Esophagus (tissue), 2 donors: Measurements from ENCODE around the gene OAF. TPM values are rescaled to one million over a fixed set of nuclear protein-coding genes. Genes with fewer than 3 reads are reported as not detected.
A peak's percentile ranks its signal among the peaks of the same experiment; 100 is the strongest.

Source experiments
- H3K27ac ChIP-seq, 2 donors: one replicate each; pipeline ENCODE4 v1.5.1; 2013; ENCODE audit warnings: low read depth in 2 of 2, mild to moderate bottlenecking in 2 of 2, inconsistent platforms in 1 of 2, low read length in 1 of 2, moderate library complexity in 1 of 2
- H3K27me3 ChIP-seq, 2 donors: one replicate each; pipeline ENCODE4 v1.6.1; 2013; ENCODE audit warnings: low read length in 2 of 2, control low read depth in 1 of 2, mild to moderate bottlenecking in 1 of 2; ENCODE audit not compliant: insufficient read depth in 2 of 2, control insufficient read depth in 1 of 2
- H3K36me3 ChIP-seq, 2 donors: one replicate each; pipeline ENCODE4 v1.6.1; 2013; ENCODE audit warnings: low read length in 1 of 2; ENCODE audit not compliant: control insufficient read depth in 2 of 2, insufficient read depth in 2 of 2
- H3K4me1 ChIP-seq, 2 donors: one replicate each; pipeline ENCODE4 v1.6.1; 2013; ENCODE audit warnings: low read length in 1 of 2; ENCODE audit not compliant: control insufficient read depth in 2 of 2, insufficient read depth in 2 of 2
- H3K4me3 ChIP-seq, 2 donors: one replicate each; pipeline ENCODE4 v1.5.1; 2013; ENCODE audit warnings: low read length in 2 of 2, mild to moderate bottlenecking in 2 of 2, low read depth in 1 of 2, moderate library complexity in 1 of 2
- H3K9me3 ChIP-seq, 2 donors: one replicate each; pipeline ENCODE4 v1.6.1; 2013; ENCODE audit warnings: mild to moderate bottlenecking in 2 of 2, low read depth in 1 of 2, low read length in 1 of 2, moderate library complexity in 1 of 2; ENCODE audit not compliant: control insufficient read depth in 2 of 2, insufficient read depth in 1 of 2
- WGBS, 2 donors: extraction: QIAGEN DNeasy Blood & Tissue Kit; methylation state at CpG; one replicate each; pipeline ENCODE4 v1.1.7; 2013; 5-methylcytosine and 5-hydroxymethylcytosine counted together
- polyA plus RNA-seq, 2 donors: library from polyadenylated mRNA; stranded (reverse); fragments of 200-250 nt; gene quantifications; one replicate each; pipeline ENCODE4 v1.2.3, GENCODE V29; 2013
- donor health status: healthy with polysubstance abuse.
- donor health status: Bipolar disorder and iron deficiency.

The OAF gene
- polyA plus RNA-seq, 2 donors, result 7.2 to 8.4 TPM

GRCh38 chr11:120182790-120183491 is 27.9 kb upstream of the OAF start:
- no peaks in the 10 kb centered on the region for H3K9me3 ChIP-seq
- 71 to 79% methylated on average over 5 of the region's 5 CpGs for WGBS, 2 donors
- H3K36me3 ChIP-seq, result no peaks in the 10 kb centered on the region
- no peak overlapping the region for H3K27ac ChIP-seq
- no peaks in the 10 kb centered on the region for H3K27me3 ChIP-seq
- no peak overlapping the region for H3K4me3 ChIP-seq
- H3K4me1 ChIP-seq, result peaks cover 5 to 12% of the 10 kb centered on the region in 2 donors

DNA sequence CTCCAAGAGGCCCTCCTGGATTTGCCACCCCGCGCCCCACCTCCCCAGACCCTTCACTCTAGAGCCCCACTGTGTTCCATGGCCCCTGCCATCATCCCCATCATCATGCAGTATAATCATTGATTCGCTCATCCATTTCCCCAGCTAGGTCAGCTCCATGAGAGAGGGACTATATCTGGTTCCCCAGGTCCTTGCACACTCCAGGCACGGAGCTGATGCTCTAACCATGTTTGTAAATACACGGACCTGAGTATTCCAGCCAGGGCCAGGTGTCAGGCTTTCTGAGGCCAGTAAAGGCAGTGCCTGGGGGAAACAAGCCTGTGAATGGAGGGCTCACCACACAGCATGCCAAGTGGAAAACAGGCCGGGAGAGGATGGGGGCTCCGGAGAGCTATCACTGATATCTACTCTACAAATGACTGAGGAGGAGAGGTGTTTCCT is 27.1 kb upstream of the OAF start:
- Histone ChIP-seq H3K36me3 (no peaks in the 10 kb centered on the region), H3K27ac (peak overlapping the region; percentile 16 to 42), H3K4me3 (no peak overlapping the region), H3K27me3 (no peaks in the 10 kb centered on the region), H3K9me3 (no peaks in the 10 kb centered on the region), H3K4me1 (peaks cover 5 to 12% of the 10 kb centered on the region in 2 donors)
- 77 to 82% methylated on average over 7 of the region's 7 CpGs for WGBS, 2 donors

- peaks cover 5 to 12% of the 10 kb centered on the region in 2 donors for H3K4me1 ChIP-seq
- WGBS, 2 donors, result 62 to 71% methylated on average over 11 of the region's 11 CpGs
These were observed 26.4 kb upstream of the OAF start for GRCh38 chr11:120184371-120184945.

DNA sequence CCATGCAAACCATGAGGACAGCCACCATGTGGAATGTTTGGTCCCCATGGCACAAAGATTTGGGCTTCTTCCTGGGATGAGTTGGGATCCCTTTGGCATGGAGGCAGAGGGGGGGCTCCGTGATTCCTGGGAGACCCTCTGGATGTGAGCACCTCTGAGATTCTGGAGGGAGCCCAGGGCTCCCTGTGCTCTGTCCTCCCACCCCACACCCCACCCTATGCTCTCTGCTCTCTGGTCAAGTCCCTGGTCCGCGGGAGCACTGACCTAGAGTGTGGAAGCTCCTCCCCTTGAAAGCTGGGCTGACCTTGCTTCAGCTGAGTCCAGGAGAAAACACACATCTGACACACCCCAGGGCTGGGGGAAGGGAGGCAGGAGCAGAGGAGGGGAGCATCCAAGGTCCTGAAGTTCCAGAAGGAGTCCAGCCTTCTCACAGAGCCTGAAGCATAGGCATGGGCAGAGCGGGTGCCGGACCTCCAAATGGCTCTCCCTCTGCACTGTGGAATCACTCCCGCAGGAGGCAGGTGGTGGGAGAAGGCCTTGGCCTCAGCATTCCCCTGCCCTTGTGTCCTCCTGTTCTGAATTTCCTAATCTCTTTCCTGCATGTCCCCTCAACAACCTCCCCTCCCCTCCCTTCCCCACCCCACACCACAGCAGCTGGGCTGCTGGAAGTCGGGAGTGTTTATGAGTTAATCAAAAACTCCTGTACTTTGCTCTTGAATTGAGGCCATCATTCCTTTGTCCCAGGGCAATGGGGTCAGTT is 25.7 kb upstream of the OAF start:
- no peaks in the 10 kb centered on the region for H3K36me3 ChIP-seq
- 35 to 63% methylated on average over 7 of the region's 7 CpGs for WGBS, 2 donors
- H3K4me1 ChIP-seq, result peaks cover 5 to 12% of the 10 kb centered on the region in 2 donors
- no peak overlapping the region for H3K4me3 ChIP-seq
- no peaks in the 10 kb centered on the region for H3K9me3 ChIP-seq
- peak overlapping the region; percentile 42 to 54 for H3K27ac ChIP-seq
- no peaks in the 10 kb centered on the region for H3K27me3 ChIP-seq

More at GRCh38 chr11:120184371-120184945, 26.4 kb upstream of the OAF start:
- Histone ChIP-seq H3K36me3 (no peaks in the 10 kb centered on the region), H3K9me3 (no peaks in the 10 kb centered on the region), H3K4me3 (no peak overlapping the region), H3K27ac (peak overlapping the region; percentile 42 to 54), H3K27me3 (no peaks in the 10 kb centered on the region)

- H3K4me3 ChIP-seq, result no peak overlapping the region
- H3K9me3 ChIP-seq, result no peaks in the 10 kb centered on the region
- WGBS, 2 donors, result 61 to 69% methylated on average over 3 of the region's 3 CpGs
- H3K4me1 ChIP-seq, result peaks cover 5 to 12% of the 10 kb centered on the region in 2 donors
- peak overlapping the region; percentile 42 to 77 for H3K27ac ChIP-seq
- no peaks in the 10 kb centered on the region for H3K36me3 ChIP-seq
- H3K27me3 ChIP-seq, result no peaks in the 10 kb centered on the region
These were observed 25.0 kb upstream of the OAF start for GRCh38 chr11:120185706-120186455.

DNA sequence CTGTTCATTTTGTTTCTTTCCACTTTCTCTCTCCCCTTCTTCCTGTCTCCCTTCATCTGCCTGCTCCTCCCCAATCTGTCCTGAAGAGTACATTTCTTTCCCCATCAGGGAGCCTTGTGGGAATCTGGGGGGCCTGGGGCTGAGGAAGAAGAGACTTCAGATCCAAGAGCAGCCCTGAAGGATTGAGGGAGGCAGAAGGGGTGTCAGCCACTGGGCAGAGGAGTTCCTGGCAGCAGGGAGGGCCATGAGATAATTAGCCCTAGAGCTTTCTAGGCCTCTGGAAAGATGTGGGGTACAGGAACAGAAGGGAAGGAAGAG is 24.4 kb upstream of the OAF start:
- peak overlapping the region; percentile 42 to 77 for H3K27ac ChIP-seq
- no peak overlapping the region for H3K4me3 ChIP-seq
- no peaks in the 10 kb centered on the region for H3K36me3 ChIP-seq
- no peaks in the 10 kb centered on the region for H3K27me3 ChIP-seq
- peaks cover 5 to 12% of the 10 kb centered on the region in 2 donors for H3K4me1 ChIP-seq
- H3K9me3 ChIP-seq, result no peaks in the 10 kb centered on the region

GRCh38 chr11:120186774-120187591 is 23.8 kb upstream of the OAF start:
- Histone ChIP-seq H3K4me1 (peaks cover 5 to 12% of the 10 kb centered on the region in 2 donors), H3K36me3 (no peaks in the 10 kb centered on the region), H3K27ac (peak overlapping the region; percentile 56 to 77), H3K9me3 (no peaks in the 10 kb centered on the region), H3K4me3 (no peak overlapping the region), H3K27me3 (no peaks in the 10 kb centered on the region)
- WGBS, 2 donors, result 42% methylated on average over 17 of the region's 17 CpGs

GRCh38 chr11:120188371-120188770 is 22.5 kb upstream of the OAF start:
- Histone ChIP-seq H3K4me3 (no peak overlapping the region), H3K4me1 (peaks cover 5 to 14% of the 10 kb centered on the region in 2 donors), H3K27ac (peak overlapping the region in 1 of 2 donors; percentile 58), H3K9me3 (no peaks in the 10 kb centered on the region), H3K27me3 (no peaks in the 10 kb centered on the region), H3K36me3 (no peaks in the 10 kb centered on the region)
- 78 to 86% methylated on average over 5 of the region's 5 CpGs for WGBS, 2 donors
